Esophagus squamous epithelium (tissue), 4 donors: ENCODE data around the gene PPY.

ENCODE experiments used
- POLR2A ChIP-seq, 4 donors: fragments of 450-650 bp; IDR thresholded peaks; one replicate each; pipeline ENCODE4 v1.6.1; 2017; ENCODE audit warnings: antibody characterized with exemption in 4 of 4, mild to moderate bottlenecking in 4 of 4, moderate library complexity in 3 of 4
- TF ChIP-seq, protein P1 (sequence below), 6 experiments: fragments of 450-650 bp in 4 of 6; fragments of 200-600 bp in 2 of 6; sonication (generic) in 2 of 6; IDR thresholded peaks; one replicate each; pipeline ENCODE4 v1.5.1; 2016 to 2019; ENCODE audit warnings: antibody characterized with exemption in 6 of 6, mild to moderate bottlenecking in 4 of 6, moderate library complexity in 4 of 6

DNA sequence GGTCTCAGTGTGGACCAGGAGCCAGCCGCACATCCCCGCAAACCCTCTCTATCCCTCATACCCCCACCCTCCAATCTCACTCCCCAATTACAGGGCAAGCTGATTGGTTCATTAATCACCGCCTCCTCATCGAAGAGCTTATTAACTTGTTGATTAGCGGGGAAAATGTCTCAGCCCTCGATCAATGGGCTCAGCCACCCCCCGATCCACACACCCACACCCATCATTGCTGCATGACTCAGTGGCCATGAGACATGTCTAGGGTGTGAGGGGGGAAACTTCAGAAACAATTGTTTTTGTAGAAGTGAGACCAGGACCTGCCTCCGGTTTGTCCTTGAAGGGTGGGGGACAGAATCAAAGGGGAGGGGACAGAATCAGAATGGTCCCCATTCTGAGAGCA is 13.9 kb upstream of the PPY start:
- no peak for TF ChIP-seq POLR2A (IDR thresholded peaks at IDR 0.05)
- TF ChIP-seq, protein P1, sequence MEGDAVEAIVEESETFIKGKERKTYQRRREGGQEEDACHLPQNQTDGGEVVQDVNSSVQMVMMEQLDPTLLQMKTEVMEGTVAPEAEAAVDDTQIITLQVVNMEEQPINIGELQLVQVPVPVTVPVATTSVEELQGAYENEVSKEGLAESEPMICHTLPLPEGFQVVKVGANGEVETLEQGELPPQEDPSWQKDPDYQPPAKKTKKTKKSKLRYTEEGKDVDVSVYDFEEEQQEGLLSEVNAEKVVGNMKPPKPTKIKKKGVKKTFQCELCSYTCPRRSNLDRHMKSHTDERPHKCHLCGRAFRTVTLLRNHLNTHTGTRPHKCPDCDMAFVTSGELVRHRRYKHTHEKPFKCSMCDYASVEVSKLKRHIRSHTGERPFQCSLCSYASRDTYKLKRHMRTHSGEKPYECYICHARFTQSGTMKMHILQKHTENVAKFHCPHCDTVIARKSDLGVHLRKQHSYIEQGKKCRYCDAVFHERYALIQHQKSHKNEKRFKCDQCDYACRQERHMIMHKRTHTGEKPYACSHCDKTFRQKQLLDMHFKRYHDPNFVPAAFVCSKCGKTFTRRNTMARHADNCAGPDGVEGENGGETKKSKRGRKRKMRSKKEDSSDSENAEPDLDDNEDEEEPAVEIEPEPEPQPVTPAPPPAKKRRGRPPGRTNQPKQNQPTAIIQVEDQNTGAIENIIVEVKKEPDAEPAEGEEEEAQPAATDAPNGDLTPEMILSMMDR (IDR thresholded peaks at IDR 0.05) = no peak
